ENCODE measurements around the gene ELMO3. TPM values are rescaled to one million over a fixed set of nuclear protein-coding genes. Genes with fewer than 3 reads are reported as not detected.

Gene ELMO3
- total RNA-seq, 1 donor from 2014 or later, result 6.9 TPM

- Mint-ChIP-seq H3K27me3 (peaks cover 9% of the 10 kb centered on the region), H3K9me3 (no peaks in the 10 kb centered on the region), H3K4me1 (peaks cover 53% of the 10 kb centered on the region), H3K27ac (peak overlapping the region; percentile 21), H3K4me3 (peak overlapping the region; percentile 47), H3K36me3 (ENCODE audit: low read depth) (peaks cover 3% of the 10 kb centered on the region)
- no peak for TF ChIP-seq CTCF (IDR thresholded peaks at IDR 0.05)
- intact Hi-C loops (cut with micrococcal nuclease), result loop anchor here (10.0 kb wide), 1 partner anchor 508 kb away; the partner anchor contains the start of genes ACD, C16orf86, ENKD1 and PARD6A
- ATAC-seq (ENCODE audit: low read depth) (no peak), DNase-seq (no peak)
- CTCF ChIA-PET, result interaction anchor here (0.8 to 2.2 kb wide), 6 partner anchors 13 to 205 kb away, joined by 3 to 14 read pairs (median 4); partner anchors contain the start of gene NOL3
- POLR2A ChIA-PET, result interaction anchor here (0.6 kb wide), 1 partner anchor 1166 kb away, joined by 4 read pairs; no protein-coding TSS in a partner anchor
Measured at GRCh38 chr16:67157106-67157748, 41.7 kb upstream of the ELMO3 start.

- no peaks in the 10 kb centered on the region for H3K9me3 Mint-ChIP-seq
- peaks cover 3% of the 10 kb centered on the region for H3K36me3 Mint-ChIP-seq (ENCODE audit: low read depth)
- ChIA-PET CTCF (interaction anchor here (1.0 to 2.2 kb wide), 5 partner anchors 20 to 206 kb away, joined by 3 to 14 read pairs (median 4); no protein-coding TSS in a partner anchor), POLR2A (interaction anchor here (0.5 to 2.2 kb wide), 10 partner anchors 7 to 1165 kb away, joined by 3 to 20 read pairs (median 4); partner anchors contain the start of genes B3GNT9, CBFB, CTCF and FHOD1)
- intact Hi-C loops (cut with micrococcal nuclease), result loop anchor here (2.0 to 10.0 kb wide), 4 partner anchors 35 to 507 kb away; partner anchors contain the start of genes ACD, C16orf86, E2F4 and ENKD1
- TF ChIP-seq CTCF (IDR thresholded peaks at IDR 0.05), result no peak
- H3K4me3 Mint-ChIP-seq, result peak overlapping the region; percentile 94
- DNase-seq (no peak), ATAC-seq (ENCODE audit: low read depth) (no peak)
- H3K4me1 Mint-ChIP-seq, result peaks cover 54% of the 10 kb centered on the region
- peak overlapping the region; percentile 94 for H3K27ac Mint-ChIP-seq
- H3K27me3 Mint-ChIP-seq, result peaks cover 13% of the 10 kb centered on the region
Measured at GRCh38 chr16:67157892-67158635, 40.9 kb upstream of the ELMO3 start.

GRCh38 chr16:67158637-67159600 lies 40.0 kb upstream of the ELMO3 start:
- no peaks in the 10 kb centered on the region for H3K9me3 Mint-ChIP-seq
- CTCF ChIA-PET, result interaction anchor here (1.4 to 2.2 kb wide), 3 partner anchors 26 to 141 kb away, joined by 3 to 14 read pairs (median 12); no protein-coding TSS in a partner anchor
- no peak for TF ChIP-seq CTCF (IDR thresholded peaks at IDR 0.05)
- peak overlapping the region; percentile 94 for H3K27ac Mint-ChIP-seq
- DNase-seq, result peak; percentile 78
- POLR2A ChIA-PET, result interaction anchor here (0.5 to 2.2 kb wide), 11 partner anchors 8 to 926 kb away, joined by 3 to 20 read pairs (median 3); partner anchors contain the start of genes B3GNT9, CBFB, CTCF and FHOD1
- H3K4me1 Mint-ChIP-seq, result peaks cover 58% of the 10 kb centered on the region
- intact Hi-C loops (cut with micrococcal nuclease), result loop anchor here (1.0 to 10.0 kb wide), 7 partner anchors 15 to 506 kb away; partner anchors contain the start of genes ACD, C16orf86, CBFB and E2F4
- H3K4me3 Mint-ChIP-seq, result peak overlapping the region; percentile 94
- peaks cover 3% of the 10 kb centered on the region for H3K36me3 Mint-ChIP-seq (ENCODE audit: low read depth)
- ATAC-seq (ENCODE audit: low read depth), result peak; percentile 61
- H3K27me3 Mint-ChIP-seq, result peaks cover 13% of the 10 kb centered on the region

- H3K27me3 Mint-ChIP-seq, result peaks cover 30% of the 10 kb centered on the region
- peaks cover 3% of the 10 kb centered on the region for H3K36me3 Mint-ChIP-seq (ENCODE audit: low read depth)
- no peaks in the 10 kb centered on the region for H3K9me3 Mint-ChIP-seq
- H3K4me1 Mint-ChIP-seq, result peaks cover 56% of the 10 kb centered on the region
- H3K27ac Mint-ChIP-seq, result no peak overlapping the region
- DNase-seq (no peak), ATAC-seq (ENCODE audit: low read depth) (no peak)
- ChIA-PET CTCF (no interaction called here), POLR2A (no interaction called here)
- intact Hi-C loops (cut with micrococcal nuclease), result loop anchor here (5.0 kb wide), 1 partner anchor 1376 kb away; the partner anchor contains the start of gene ZFP90
- TF ChIP-seq CTCF (IDR thresholded peaks at IDR 0.05), result no peak
- no peak overlapping the region for H3K4me3 Mint-ChIP-seq
Measured at GRCh38 chr16:67161595-67162058, 37.3 kb upstream of the ELMO3 start.

All from activated B cell treated with CpG ODN at 0.5 μM for 24 hours (primary cell).